HCT116 (cell line): Measurements from ENCODE around the gene UBL4B. TPM values are rescaled to one million over a fixed set of nuclear protein-coding genes. Genes with fewer than 3 reads are reported as not detected.

Experiments used
- ATAC-seq: fragments of 200-7000 bp; cut with Tn5 transposase; 2 replicates; pipeline ENCODE4 v1.9.1; 2020; ENCODE audit warnings: mild to moderate bottlenecking, moderate library complexity
- BruUV-seq: library from RNA; stranded (reverse); fragments of 400-500 nt; replicated peaks from 2 replicates; lab custom pipeline; 2021; lab: Mats Ljungman, UMichigan
- CTCF ChIA-PET: fragments of 300-600 bp; sonication (Branson Sonifier 250); formaldehyde crosslinking; loops from one replicate; lab custom pipeline; 2021; ENCODE audit warnings: antibody characterized with exemption; lab: Charles Lee
- POLR2A ChIA-PET: fragments of 300-600, 350-600 bp; sonication (Branson Sonifier 250); formaldehyde crosslinking; loops from one replicate; lab custom pipeline; 2021; ENCODE audit warnings: antibody characterized with exemption; lab: Charles Lee
- RAD21 ChIA-PET, 2 experiments: fragments of 300-600 bp; sonication (Branson Sonifier 250); formaldehyde crosslinking; loops; one replicate each; lab custom pipeline; 2023; ENCODE audit warnings: low total read pairs in 2 of 2; ENCODE audit not compliant: uncharacterized antibody in 2 of 2, unreplicated experiment in 2 of 2, low non-redundant PET in 1 of 2; lab: Charles Lee
- DNase-seq: peaks from one replicate; pipeline ENCODE4 v3.0.0-alpha.2; 2010; ENCODE audit warnings: low read depth, low spot score
- H2AFZ ChIP-seq: fragments of 200-600 bp; shearing (Covaris generic), sonication (generic); 2 replicates; pipeline ENCODE4 v1.6.1; 2017; ENCODE audit warnings: low read depth, mixed run types, mixed read lengths, antibody characterized with exemption, low read length; ENCODE audit not compliant: poor library complexity, severe bottlenecking
- H3K27ac ChIP-seq: 2 replicates; pipeline ENCODE4 v1.5.1; 2012; ENCODE audit warnings: low read depth, low read length
- H3K27me3 ChIP-seq: fragments of 200-600 bp; sonication (generic); 2 replicates; pipeline ENCODE4 v1.6.1; 2016; ENCODE audit warnings: mixed run types, low read length, mixed read lengths; ENCODE audit not compliant: insufficient read depth
- H3K36me3 ChIP-seq, 2 experiments: fragments of 200-500 bp in 1 of 2; fragments of 200-600 bp in 1 of 2; sonication (Bioruptor generic) in 1 of 2; sonication (generic) in 1 of 2; 2 replicates each; pipeline versions ENCODE4 v1.5.1 to v1.6.1; 2014 to 2016; ENCODE audit warnings: low read length in 2 of 2, inconsistent platforms in 1 of 2, mixed read lengths in 1 of 2, mixed run types in 1 of 2; ENCODE audit not compliant: insufficient read depth in 2 of 2, control insufficient read depth in 1 of 2
- H3K4me1 ChIP-seq, 2 experiments: fragments of 200-600 bp in 1 of 2; sonication (generic) in 1 of 2; 2 replicates each; pipeline versions ENCODE4 v1.5.1 to v1.6.1; 2012 to 2017; ENCODE audit warnings: low read length in 2 of 2, inconsistent platforms in 1 of 2, mild to moderate bottlenecking in 1 of 2, mixed read lengths in 1 of 2, mixed run types in 1 of 2, moderate library complexity in 1 of 2; ENCODE audit not compliant: insufficient read depth in 2 of 2, control insufficient read depth in 1 of 2
- H3K4me2 ChIP-seq: fragments of 200-600 bp; sonication (generic); 2 replicates; pipeline ENCODE4 v1.6.1; 2017; ENCODE audit warnings: mixed run types, low read length, mixed read lengths
- H3K4me3 ChIP-seq, 2 experiments: fragments of 200-600 bp in 1 of 2; sonication (generic) in 1 of 2; replicated peaks in 1 of 2; 2 replicates each; pipeline ENCODE4 v1.5.1; 2011 to 2016; ENCODE audit warnings: low read length in 2 of 2, control low read depth in 1 of 2, low read depth in 1 of 2, mild to moderate bottlenecking in 1 of 2, mixed read lengths in 1 of 2, mixed run types in 1 of 2
- H3K79me2 ChIP-seq: fragments of 200-600 bp; sonication (generic); 2 replicates; pipeline ENCODE4 v1.6.1; 2017; ENCODE audit warnings: mild to moderate bottlenecking, mixed run types, low read length, moderate library complexity, mixed read lengths; ENCODE audit not compliant: insufficient read depth
- H3K9ac ChIP-seq: fragments of 200-600 bp; sonication (generic); 2 replicates; pipeline ENCODE4 v1.6.1; 2016; ENCODE audit warnings: low read length, mixed read lengths
- H3K9me2 ChIP-seq: fragments of 200-600 bp; sonication (generic), shearing (Covaris generic); 2 replicates; pipeline ENCODE4 v1.6.1; 2017; ENCODE audit warnings: mixed run types, mild to moderate bottlenecking, moderate library complexity; ENCODE audit not compliant: insufficient read depth
- H3K9me3 ChIP-seq, 2 experiments: fragments of 200-500 bp in 1 of 2; fragments of 200-600 bp in 1 of 2; sonication (Bioruptor generic) in 1 of 2; sonication (generic) in 1 of 2; 2 replicates each; pipeline ENCODE4 v1.6.1; 2014 to 2017; ENCODE audit warnings: low read length in 2 of 2, mixed read lengths in 2 of 2, inconsistent platforms in 1 of 2, low read depth in 1 of 2, mild to moderate bottlenecking in 1 of 2, mixed run types in 1 of 2, moderate library complexity in 1 of 2; ENCODE audit not compliant: control insufficient read depth in 1 of 2, insufficient read depth in 1 of 2
- H4K20me1 ChIP-seq: fragments of 200-600 bp; sonication (generic), shearing (Covaris generic); 2 replicates; pipeline ENCODE4 v1.6.1; 2017; ENCODE audit warnings: mixed run types, mild to moderate bottlenecking, moderate library complexity; ENCODE audit not compliant: insufficient read depth
- CEBPB ChIP-seq: IDR thresholded peaks from 2 replicates; pipeline ENCODE4 v1.6.1; 2012; ENCODE audit warnings: low read depth
- EGR1 ChIP-seq: IDR thresholded peaks from 2 replicates; pipeline ENCODE4 v1.6.1; 2012; ENCODE audit warnings: low read depth
- EZH2 ChIP-seq: fragments of 200-600 bp; sonication (generic); IDR thresholded peaks from 2 replicates; pipeline ENCODE4 v1.6.1; 2017; ENCODE audit warnings: antibody characterized with exemption, mixed run types
- EZH2phosphoT487 ChIP-seq: fragments of 200-600 bp; IDR thresholded peaks from 2 replicates; pipeline ENCODE4 v1.6.1; 2018; ENCODE audit warnings: antibody characterized with exemption, borderline replicate concordance
- FOSL1 ChIP-seq: IDR thresholded peaks from 2 replicates; pipeline ENCODE4 v1.6.1; 2012; ENCODE audit warnings: low read depth
- JUND ChIP-seq: IDR thresholded peaks from 2 replicates; pipeline ENCODE4 v1.6.1; 2012
- POLR2A ChIP-seq: IDR thresholded peaks from 2 replicates; pipeline ENCODE4 v1.7.0; 2011; ENCODE audit warnings: borderline replicate concordance; ENCODE audit not compliant: insufficient read depth, insufficient read length; ENCODE audit errors: extremely low read depth
- POLR2AphosphoS5 ChIP-seq: IDR thresholded peaks from 2 replicates; pipeline ENCODE4 v1.6.1; 2011; ENCODE audit warnings: mild to moderate bottlenecking, low read depth, low read length, moderate library complexity
- RAD21 ChIP-seq: IDR thresholded peaks from 2 replicates; pipeline ENCODE4 v1.6.1; 2012; ENCODE audit warnings: low read depth, mild to moderate bottlenecking
- SIN3A ChIP-seq: IDR thresholded peaks from 2 replicates; pipeline ENCODE4 v1.6.1; 2012; ENCODE audit warnings: low read depth
- SP1 ChIP-seq: IDR thresholded peaks from 2 replicates; pipeline ENCODE4 v1.6.1; 2012; ENCODE audit warnings: low read depth
- SRF ChIP-seq: IDR thresholded peaks from 2 replicates; pipeline ENCODE4 v1.6.1; 2012; ENCODE audit warnings: low read depth
- TCF7L2 ChIP-seq: IDR thresholded peaks from 2 replicates; pipeline ENCODE4 v1.7.0; 2011; ENCODE audit warnings: borderline replicate concordance, inconsistent platforms; ENCODE audit not compliant: insufficient read depth, insufficient read length; ENCODE audit errors: extremely low read depth
- YY1 ChIP-seq: IDR thresholded peaks from 2 replicates; pipeline ENCODE4 v1.6.1; 2011; ENCODE audit warnings: low read length, low read depth, moderate library complexity, mild to moderate bottlenecking; ENCODE audit not compliant: insufficient replicate concordance; ENCODE audit errors: extremely low read depth
- ZFX ChIP-seq: fragments of 450-650 bp; IDR thresholded peaks from 2 replicates; pipeline ENCODE4 v1.6.1; 2017
- ZNF274 ChIP-seq: fragments of 200-500 bp; sonication (Bioruptor generic); IDR thresholded peaks from 2 replicates; pipeline ENCODE4 v1.6.1; 2014; ENCODE audit warnings: mild to moderate bottlenecking, low read depth, low read length, inconsistent platforms
- intact Hi-C: fragments of 100-400 bp; cut with micrococcal nuclease; formaldehyde crosslinking; loops from 2 replicates; pipeline ENCODE4 v1.10.0; 2022
- total RNA-seq: library from RNA; stranded (reverse); gene quantifications from one replicate; pipeline ENCODE4 v1.2.1, GENCODE V29; 2021; ENCODE audit not compliant: unreplicated experiment
- TF ChIP-seq, protein P1 (sequence below): IDR thresholded peaks from 2 replicates; pipeline ENCODE4 v1.6.1; 2011; ENCODE audit warnings: mild to moderate bottlenecking, low read length, moderate library complexity; ENCODE audit not compliant: insufficient replicate concordance; ENCODE audit errors: extremely low read depth
- TF ChIP-seq, protein P2 (sequence below): IDR thresholded peaks from 2 replicates; pipeline ENCODE4 v1.6.1; 2012
- TF ChIP-seq, protein P3 (sequence below), 3 experiments: fragments of 200-600 bp in 1 of 3; sonication (generic) in 1 of 3; IDR thresholded peaks in 2 of 3; conservative IDR thresholded peaks in 1 of 3; 2 replicates each; pipeline ENCODE4 v1.5.1; 2012 to 2017; ENCODE audit warnings: low read depth in 2 of 3, low read length in 2 of 3, antibody characterized with exemption in 1 of 3, borderline replicate concordance in 1 of 3, control low read depth in 1 of 3, mild to moderate bottlenecking in 1 of 3, mixed read lengths in 1 of 3, mixed run types in 1 of 3, moderate library complexity in 1 of 3; ENCODE audit not compliant: insufficient read depth in 1 of 3

UBL4B gene
- total RNA-seq, 1 experiment from 2014 or later = 0.57 TPM

DNA sequence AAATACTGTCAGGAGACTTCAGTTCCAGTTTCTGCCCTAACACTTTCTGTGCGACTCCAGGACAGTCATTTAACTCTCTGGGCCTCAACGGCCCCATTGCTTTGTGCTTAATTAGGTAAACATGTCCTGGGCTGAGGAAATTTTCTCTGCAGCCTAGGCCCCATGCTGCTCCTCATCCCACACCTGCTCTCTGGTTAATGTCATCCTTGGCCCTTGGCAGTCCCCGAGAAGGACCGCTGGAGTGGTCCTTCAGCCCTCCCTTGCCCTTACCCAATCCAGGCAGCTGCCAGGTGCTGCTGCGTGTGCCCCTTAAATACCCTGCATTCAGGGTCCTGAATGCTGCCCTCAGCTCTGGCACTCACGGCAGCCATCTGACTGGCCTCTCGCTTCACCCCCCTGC lies 18.7 kb downstream of the UBL4B start:
- ChIA-PET RAD21 (no interaction called here), POLR2A (no interaction called here), CTCF (no interaction called here)
- H3K9me3 ChIP-seq = no peaks in the 10 kb centered on the region
- BruUV-seq = no TSS peak
- intact Hi-C loops = no loop called here
- no peak overlapping the region for H3K27ac ChIP-seq
- H3K27me3 ChIP-seq = 0 out of 2 replicates have a peak, but pooled peaks cover 1% of the 10 kb centered on the region
- ATAC-seq = no peak
- DNase-seq = no peak
- H3K4me1 ChIP-seq = no peaks in the 10 kb centered on the region
- no peak overlapping the region for H3K4me2 ChIP-seq
- H3K9ac ChIP-seq = no peak overlapping the region
- H2AFZ ChIP-seq = no peak overlapping the region
- H4K20me1 ChIP-seq = no peaks in the 10 kb centered on the region
- H3K9me2 ChIP-seq = no peaks in the 10 kb centered on the region
- no peak for TF ChIP-seq ZFX
- TF ChIP-seq EZH2phosphoT487 = no peak
- no peak for TF ChIP-seq FOSL1
- no peak for TF ChIP-seq RAD21
- TF ChIP-seq, protein P1, sequence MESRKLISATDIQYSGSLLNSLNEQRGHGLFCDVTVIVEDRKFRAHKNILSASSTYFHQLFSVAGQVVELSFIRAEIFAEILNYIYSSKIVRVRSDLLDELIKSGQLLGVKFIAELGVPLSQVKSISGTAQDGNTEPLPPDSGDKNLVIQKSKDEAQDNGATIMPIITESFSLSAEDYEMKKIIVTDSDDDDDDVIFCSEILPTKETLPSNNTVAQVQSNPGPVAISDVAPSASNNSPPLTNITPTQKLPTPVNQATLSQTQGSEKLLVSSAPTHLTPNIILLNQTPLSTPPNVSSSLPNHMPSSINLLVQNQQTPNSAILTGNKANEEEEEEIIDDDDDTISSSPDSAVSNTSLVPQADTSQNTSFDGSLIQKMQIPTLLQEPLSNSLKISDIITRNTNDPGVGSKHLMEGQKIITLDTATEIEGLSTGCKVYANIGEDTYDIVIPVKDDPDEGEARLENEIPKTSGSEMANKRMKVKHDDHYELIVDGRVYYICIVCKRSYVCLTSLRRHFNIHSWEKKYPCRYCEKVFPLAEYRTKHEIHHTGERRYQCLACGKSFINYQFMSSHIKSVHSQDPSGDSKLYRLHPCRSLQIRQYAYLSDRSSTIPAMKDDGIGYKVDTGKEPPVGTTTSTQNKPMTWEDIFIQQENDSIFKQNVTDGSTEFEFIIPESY = no peak
- TF ChIP-seq POLR2AphosphoS5 = no peak
- TF ChIP-seq, protein P2, sequence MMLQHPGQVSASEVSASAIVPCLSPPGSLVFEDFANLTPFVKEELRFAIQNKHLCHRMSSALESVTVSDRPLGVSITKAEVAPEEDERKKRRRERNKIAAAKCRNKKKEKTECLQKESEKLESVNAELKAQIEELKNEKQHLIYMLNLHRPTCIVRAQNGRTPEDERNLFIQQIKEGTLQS = no peak
- no peak for TF ChIP-seq SP1
- no peak for TF ChIP-seq EZH2
- no peak for TF ChIP-seq CEBPB
- no peak for TF ChIP-seq SIN3A
- TF ChIP-seq JUND = no peak
- TF ChIP-seq YY1 = no peak
- no peak for TF ChIP-seq ZNF274
- no peak for TF ChIP-seq POLR2A
- TF ChIP-seq TCF7L2 = no peak
- TF ChIP-seq, protein P3, sequence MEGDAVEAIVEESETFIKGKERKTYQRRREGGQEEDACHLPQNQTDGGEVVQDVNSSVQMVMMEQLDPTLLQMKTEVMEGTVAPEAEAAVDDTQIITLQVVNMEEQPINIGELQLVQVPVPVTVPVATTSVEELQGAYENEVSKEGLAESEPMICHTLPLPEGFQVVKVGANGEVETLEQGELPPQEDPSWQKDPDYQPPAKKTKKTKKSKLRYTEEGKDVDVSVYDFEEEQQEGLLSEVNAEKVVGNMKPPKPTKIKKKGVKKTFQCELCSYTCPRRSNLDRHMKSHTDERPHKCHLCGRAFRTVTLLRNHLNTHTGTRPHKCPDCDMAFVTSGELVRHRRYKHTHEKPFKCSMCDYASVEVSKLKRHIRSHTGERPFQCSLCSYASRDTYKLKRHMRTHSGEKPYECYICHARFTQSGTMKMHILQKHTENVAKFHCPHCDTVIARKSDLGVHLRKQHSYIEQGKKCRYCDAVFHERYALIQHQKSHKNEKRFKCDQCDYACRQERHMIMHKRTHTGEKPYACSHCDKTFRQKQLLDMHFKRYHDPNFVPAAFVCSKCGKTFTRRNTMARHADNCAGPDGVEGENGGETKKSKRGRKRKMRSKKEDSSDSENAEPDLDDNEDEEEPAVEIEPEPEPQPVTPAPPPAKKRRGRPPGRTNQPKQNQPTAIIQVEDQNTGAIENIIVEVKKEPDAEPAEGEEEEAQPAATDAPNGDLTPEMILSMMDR (IDR thresholded peaks at IDR 0.05 in 2 of 3, conservative IDR thresholded peaks at IDR 0.05 in 1 of 3; ENCODE audit: borderline replicate concordance in 1 of 3, insufficient read depth in 1 of 3, low read depth in 2 of 3, low read length in 2 of 3) = no peak
- no peak for TF ChIP-seq EGR1
- TF ChIP-seq SRF = no peak
- no peak overlapping the region for H3K4me3 ChIP-seq
- no peaks in the 10 kb centered on the region for H3K79me2 ChIP-seq
- H3K36me3 ChIP-seq = no peaks in the 10 kb centered on the region
